ENCODE measurements around the gene SASH1.

The SASH1 gene

GRCh38 chr6:148559848-148560433 is 217.3 kb downstream of the SASH1 start (continued):
- TF ChIP-seq ZBTB10 (tag by site-specific recombination; IDR thresholded peaks at IDR 0.05) (peak; percentile 68; the same call in 1 of the 2 replicates), ZBTB6 (tag by site-specific recombination; IDR thresholded peaks at IDR 0.05) (peak; percentile 28; the same call in 1 of the 2 replicates), MEIS1 (CRISPR knock-in tag; IDR thresholded peaks at IDR 0.05; ENCODE audit: borderline replicate concordance) (no peak), ZNF366 (tag by site-specific recombination; conservative IDR thresholded peaks at IDR 0.05) (no peak), CTCF (tag by site-specific recombination; IDR thresholded peaks at IDR 0.05) (peak; percentile 69)
- TF ChIP-seq, protein P1, sequence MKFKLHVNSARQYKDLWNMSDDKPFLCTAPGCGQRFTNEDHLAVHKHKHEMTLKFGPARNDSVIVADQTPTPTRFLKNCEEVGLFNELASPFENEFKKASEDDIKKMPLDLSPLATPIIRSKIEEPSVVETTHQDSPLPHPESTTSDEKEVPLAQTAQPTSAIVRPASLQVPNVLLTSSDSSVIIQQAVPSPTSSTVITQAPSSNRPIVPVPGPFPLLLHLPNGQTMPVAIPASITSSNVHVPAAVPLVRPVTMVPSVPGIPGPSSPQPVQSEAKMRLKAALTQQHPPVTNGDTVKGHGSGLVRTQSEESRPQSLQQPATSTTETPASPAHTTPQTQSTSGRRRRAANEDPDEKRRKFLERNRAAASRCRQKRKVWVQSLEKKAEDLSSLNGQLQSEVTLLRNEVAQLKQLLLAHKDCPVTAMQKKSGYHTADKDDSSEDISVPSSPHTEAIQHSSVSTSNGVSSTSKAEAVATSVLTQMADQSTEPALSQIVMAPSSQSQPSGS (tag by site-specific recombination; IDR thresholded peaks at IDR 0.05; ENCODE audit: low read depth): no peak
- TF ChIP-seq, protein P2, sequence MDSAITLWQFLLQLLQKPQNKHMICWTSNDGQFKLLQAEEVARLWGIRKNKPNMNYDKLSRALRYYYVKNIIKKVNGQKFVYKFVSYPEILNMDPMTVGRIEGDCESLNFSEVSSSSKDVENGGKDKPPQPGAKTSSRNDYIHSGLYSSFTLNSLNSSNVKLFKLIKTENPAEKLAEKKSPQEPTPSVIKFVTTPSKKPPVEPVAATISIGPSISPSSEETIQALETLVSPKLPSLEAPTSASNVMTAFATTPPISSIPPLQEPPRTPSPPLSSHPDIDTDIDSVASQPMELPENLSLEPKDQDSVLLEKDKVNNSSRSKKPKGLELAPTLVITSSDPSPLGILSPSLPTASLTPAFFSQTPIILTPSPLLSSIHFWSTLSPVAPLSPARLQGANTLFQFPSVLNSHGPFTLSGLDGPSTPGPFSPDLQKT (IDR thresholded peaks at IDR 0.05; ENCODE audit: borderline replicate concordance, low read depth, low read length): no peak

DNA sequence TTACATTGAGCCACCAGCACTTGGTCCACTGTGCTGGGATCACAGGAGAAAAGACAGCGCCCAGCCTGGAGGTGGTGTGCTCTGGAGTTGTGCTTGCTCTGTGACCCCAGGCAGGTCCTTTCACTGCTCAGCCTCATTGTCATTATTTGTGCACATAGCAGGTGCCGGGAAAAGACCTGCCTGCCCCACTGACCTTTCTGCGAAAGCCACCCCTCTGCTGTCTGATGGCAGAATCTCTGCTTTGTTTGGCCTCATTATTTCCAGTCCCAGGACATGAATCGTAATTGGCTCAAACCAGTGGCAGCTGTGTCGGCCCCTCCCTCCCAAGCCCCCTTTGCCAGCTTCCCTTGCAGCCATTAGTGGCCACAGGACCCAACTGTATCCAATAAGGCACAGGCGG is 219.0 kb downstream of the SASH1 start:
- Histone ChIP-seq H3K4me3 (ENCODE audit: low read depth, low read length) (no peak overlapping the region), H3K36me3 (ENCODE audit: control insufficient read depth in 2 of 2, insufficient read depth in 1 of 2, low read length in 2 of 2) (no peaks in the 10 kb centered on the region), H3K27ac (ENCODE audit: extremely low read depth, low read depth, low read length) (no peak overlapping the region), H3K4me1 (ENCODE audit: control insufficient read depth, insufficient read depth, low read length) (no peaks in the 10 kb centered on the region), H3K9me3 (ENCODE audit: control insufficient read depth, insufficient read depth, low read depth, low read length) (no peaks in the 10 kb centered on the region)
- TF ChIP-seq, protein P3, sequence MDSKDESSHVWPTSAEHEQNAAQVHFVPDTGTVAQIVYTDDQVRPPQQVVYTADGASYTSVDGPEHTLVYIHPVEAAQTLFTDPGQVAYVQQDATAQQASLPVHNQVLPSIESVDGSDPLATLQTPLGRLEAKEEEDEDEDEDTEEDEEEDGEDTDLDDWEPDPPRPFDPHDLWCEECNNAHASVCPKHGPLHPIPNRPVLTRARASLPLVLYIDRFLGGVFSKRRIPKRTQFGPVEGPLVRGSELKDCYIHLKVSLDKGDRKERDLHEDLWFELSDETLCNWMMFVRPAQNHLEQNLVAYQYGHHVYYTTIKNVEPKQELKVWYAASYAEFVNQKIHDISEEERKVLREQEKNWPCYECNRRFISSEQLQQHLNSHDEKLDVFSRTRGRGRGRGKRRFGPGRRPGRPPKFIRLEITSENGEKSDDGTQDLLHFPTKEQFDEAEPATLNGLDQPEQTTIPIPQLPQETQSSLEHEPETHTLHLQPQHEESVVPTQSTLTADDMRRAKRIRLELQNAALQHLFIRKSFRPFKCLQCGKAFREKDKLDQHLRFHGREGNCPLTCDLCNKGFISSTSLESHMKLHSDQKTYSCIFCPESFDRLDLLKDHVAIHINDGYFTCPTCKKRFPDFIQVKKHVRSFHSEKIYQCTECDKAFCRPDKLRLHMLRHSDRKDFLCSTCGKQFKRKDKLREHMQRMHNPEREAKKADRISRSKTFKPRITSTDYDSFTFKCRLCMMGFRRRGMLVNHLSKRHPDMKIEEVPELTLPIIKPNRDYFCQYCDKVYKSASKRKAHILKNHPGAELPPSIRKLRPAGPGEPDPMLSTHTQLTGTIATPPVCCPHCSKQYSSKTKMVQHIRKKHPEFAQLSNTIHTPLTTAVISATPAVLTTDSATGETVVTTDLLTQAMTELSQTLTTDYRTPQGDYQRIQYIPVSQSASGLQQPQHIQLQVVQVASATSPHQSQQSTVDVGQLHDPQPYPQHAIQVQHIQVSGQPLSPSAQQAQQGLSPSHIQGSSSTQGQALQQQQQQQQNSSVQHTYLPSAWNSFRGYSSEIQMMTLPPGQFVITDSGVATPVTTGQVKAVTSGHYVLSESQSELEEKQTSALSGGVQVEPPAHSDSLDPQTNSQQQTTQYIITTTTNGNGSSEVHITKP (tag by site-specific recombination; IDR thresholded peaks at IDR 0.05): no peak
- TF ChIP-seq, protein P4, sequence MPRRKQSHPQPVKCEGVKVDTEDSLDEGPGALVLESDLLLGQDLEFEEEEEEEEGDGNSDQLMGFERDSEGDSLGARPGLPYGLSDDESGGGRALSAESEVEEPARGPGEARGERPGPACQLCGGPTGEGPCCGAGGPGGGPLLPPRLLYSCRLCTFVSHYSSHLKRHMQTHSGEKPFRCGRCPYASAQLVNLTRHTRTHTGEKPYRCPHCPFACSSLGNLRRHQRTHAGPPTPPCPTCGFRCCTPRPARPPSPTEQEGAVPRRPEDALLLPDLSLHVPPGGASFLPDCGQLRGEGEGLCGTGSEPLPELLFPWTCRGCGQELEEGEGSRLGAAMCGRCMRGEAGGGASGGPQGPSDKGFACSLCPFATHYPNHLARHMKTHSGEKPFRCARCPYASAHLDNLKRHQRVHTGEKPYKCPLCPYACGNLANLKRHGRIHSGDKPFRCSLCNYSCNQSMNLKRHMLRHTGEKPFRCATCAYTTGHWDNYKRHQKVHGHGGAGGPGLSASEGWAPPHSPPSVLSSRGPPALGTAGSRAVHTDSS (tag by site-specific recombination; IDR thresholded peaks at IDR 0.05): no peak
- no peak for TF ChIP-seq ZNF266 (tag by site-specific recombination; IDR thresholded peaks at IDR 0.05; ENCODE audit: low read depth)
- no peak for TF ChIP-seq ZNF510 (tag by site-specific recombination; IDR thresholded peaks at IDR 0.05; ENCODE audit: insufficient replicate concordance)
- TF ChIP-seq ZNF324 (tag by site-specific recombination; IDR thresholded peaks at IDR 0.05): no peak
- no peak for TF ChIP-seq ZNF112 (tag by site-specific recombination; IDR thresholded peaks at IDR 0.05)
- TF ChIP-seq ZNF10 (tag by site-specific recombination; IDR thresholded peaks at IDR 0.05): no peak
- TF ChIP-seq ZNF777 (tag by site-specific recombination; IDR thresholded peaks at IDR 0.05; ENCODE audit: borderline replicate concordance): no peak
- ChIA-PET POLR2A (no interaction called here), CTCF (interaction anchor here (1.0 to 4.9 kb wide), 5 partner anchors 15 to 465 kb away, joined by 3 to 41 read pairs (median 4); no protein-coding TSS in a partner anchor)

All from HEK293 (cell line).